ENCODE results near the gene SHC4.

GRCh38 chr15:48987142-48987541 is 23.4 kb upstream of the SHC4 start:
- no peak for TF ChIP-seq CTCF (conservative IDR thresholded peaks at IDR 0.05 in 1 of 2, IDR thresholded peaks at IDR 0.05 in 1 of 2; ENCODE audit: extremely low read depth in 1 of 2, insufficient read depth in 1 of 2, low read depth in 1 of 2, low read length in 2 of 2)
- no peak for TF ChIP-seq EZH2 (IDR thresholded peaks at IDR 0.05; ENCODE audit: borderline replicate concordance, low read length)
